H54 (cell line): ENCODE measurements around the gene AQP3.
"Not testable (repeated sequence)": the region's sequence is repeated elsewhere in the genome, so short reads cannot be mapped to it uniquely, and the experiment has no call there.

Experiments
- DNase-seq: peaks from one replicate; pipeline ENCODE4 v3.0.0; 2011; ENCODE audit warnings: low spot score, mixed read lengths; ENCODE audit not compliant: insufficient read length
- FAIRE-seq: peaks from 3 replicates; lab custom pipeline; 2011; peaks lifted over from hg19 to GRCh38; lab: Jason Lieb, UNC
- POLR2A ChIP-seq: IDR thresholded peaks from 2 replicates; pipeline ENCODE4 v1.6.1; 2011; ENCODE audit warnings: low read depth, mild to moderate bottlenecking, low read length

The AQP3 gene

GRCh38 chr9:33393581-33393980 is 53.8 kb downstream of the AQP3 start:
- no peak for TF ChIP-seq POLR2A
- DNase-seq (no peak), FAIRE-seq (no peak)

GRCh38 chr9:33392591-33393021 is 54.8 kb downstream of the AQP3 start:
- not testable (repeated sequence) for FAIRE-seq

More at GRCh38 chr9:33392591-33393021, 54.8 kb downstream of the AQP3 start:
- not testable (repeated sequence) for DNase-seq
